Trophoblast cell (in vitro differentiated cells and primary cell): ENCODE measurements around the gene OPTN.

Source experiments
- DNase-seq, 2 donors: peaks; one replicate each; pipeline ENCODE4 v3.0.0-alpha.2; 2016
- H2AFZ ChIP-seq: 2 replicates; pipeline ENCODE4 v1.6.1; 2013; ENCODE audit warnings: low read length, moderate library complexity, mild to moderate bottlenecking; ENCODE audit not compliant: insufficient read depth, poor library complexity
- H2AK5ac ChIP-seq: 2 replicates; pipeline ENCODE4 v1.6.1; 2013; ENCODE audit warnings: mild to moderate bottlenecking, low read length
- H2BK120ac ChIP-seq: 2 replicates; pipeline ENCODE4 v1.6.1; 2013; ENCODE audit warnings: low read length, mild to moderate bottlenecking, moderate library complexity; ENCODE audit not compliant: insufficient read depth, poor library complexity
- H2BK12ac ChIP-seq: 2 replicates; pipeline ENCODE4 v1.6.1; 2013; ENCODE audit warnings: mild to moderate bottlenecking, low read length, moderate library complexity
- H2BK5ac ChIP-seq: 2 replicates; pipeline ENCODE4 v1.6.1; 2013; ENCODE audit warnings: low read length, low read depth, moderate library complexity, mild to moderate bottlenecking; ENCODE audit not compliant: poor library complexity
- H3K14ac ChIP-seq: 2 replicates; pipeline ENCODE4 v1.6.1; 2013; ENCODE audit warnings: mild to moderate bottlenecking, low read length
- H3K18ac ChIP-seq: 2 replicates; pipeline ENCODE4 v1.6.1; 2013; ENCODE audit warnings: mild to moderate bottlenecking, low read length
- H3K23ac ChIP-seq: 2 replicates; pipeline ENCODE4 v1.6.1; 2013; ENCODE audit warnings: low read length
- H3K27ac ChIP-seq: 2 replicates; pipeline ENCODE4 v1.5.1; 2013; ENCODE audit warnings: low read depth, mild to moderate bottlenecking, inconsistent platforms, low read length, moderate library complexity
- H3K27me3 ChIP-seq: 2 replicates; pipeline ENCODE4 v1.6.1; 2013; ENCODE audit warnings: inconsistent platforms, mild to moderate bottlenecking, low read length, moderate library complexity; ENCODE audit not compliant: insufficient read depth
- H3K36me3 ChIP-seq, 2 experiments: 1 replicate in 1 of 2; 2 replicates in 1 of 2; pipeline ENCODE4 v1.6.1; 2013; ENCODE audit warnings: low read length in 2 of 2, mild to moderate bottlenecking in 2 of 2, moderate library complexity in 1 of 2; ENCODE audit not compliant: insufficient read depth in 2 of 2, control insufficient read depth in 1 of 2
- H3K4ac ChIP-seq: 2 replicates; pipeline ENCODE4 v1.6.1; 2013; ENCODE audit warnings: low read depth, mild to moderate bottlenecking, low read length, moderate library complexity
- H3K4me1 ChIP-seq, 2 experiments: 1 replicate in 1 of 2; 2 replicates in 1 of 2; pipeline ENCODE4 v1.6.1; 2013; ENCODE audit warnings: low read length in 2 of 2, mild to moderate bottlenecking in 2 of 2, moderate library complexity in 1 of 2; ENCODE audit not compliant: insufficient read depth in 2 of 2, control insufficient read depth in 1 of 2
- H3K4me2 ChIP-seq: 2 replicates; pipeline ENCODE4 v1.6.1; 2013; ENCODE audit warnings: inconsistent platforms, mild to moderate bottlenecking, low read length, moderate library complexity
- H3K4me3 ChIP-seq: 2 replicates; pipeline ENCODE4 v1.5.1; 2013; ENCODE audit warnings: mild to moderate bottlenecking, low read depth, low read length, inconsistent platforms
- H3K79me1 ChIP-seq: one replicate; pipeline ENCODE4 v1.6.1; 2013; ENCODE audit warnings: low read length
- H3K79me2 ChIP-seq: 2 replicates; pipeline ENCODE4 v1.6.1; 2013; ENCODE audit warnings: low read length, mild to moderate bottlenecking; ENCODE audit not compliant: control insufficient read depth, insufficient read depth, poor library complexity
- H3K9ac ChIP-seq: 2 replicates; pipeline ENCODE4 v1.6.1; 2013; ENCODE audit warnings: mild to moderate bottlenecking, low read length
- H3K9me3 ChIP-seq: 2 replicates; pipeline ENCODE4 v1.6.1; 2013; ENCODE audit warnings: low read depth, mild to moderate bottlenecking, control low read depth, inconsistent platforms, low read length; ENCODE audit not compliant: insufficient read depth
- H4K12ac ChIP-seq: 2 replicates; pipeline ENCODE4 v1.6.1; 2013; ENCODE audit warnings: low read depth, mild to moderate bottlenecking, low read length, moderate library complexity
- H4K8ac ChIP-seq: 2 replicates; pipeline ENCODE4 v1.6.1; 2013; ENCODE audit warnings: low read depth, mild to moderate bottlenecking, low read length, moderate library complexity
- H4K91ac ChIP-seq: one replicate; pipeline ENCODE4 v1.6.1; 2013; ENCODE audit warnings: low read depth, mild to moderate bottlenecking, low read length, moderate library complexity
- WGBS: extraction: QIAGEN DNeasy Blood & Tissue Kit; methylation state at CpG from one replicate; pipeline ENCODE4 v1.1.7; 2013; ENCODE audit warnings: missing lambda C conversion rate; ENCODE audit not compliant: insufficient read length, insufficient coverage; ENCODE audit errors: extremely low coverage; 5-methylcytosine and 5-hydroxymethylcytosine counted together

OPTN gene

GRCh38 chr10:13105184-13105583, 5.2 kb downstream of the OPTN start:
- peaks cover 10 to 16% of the 10 kb centered on the region in 2 experiments for H3K36me3 ChIP-seq
- no peak overlapping the region for H4K8ac ChIP-seq
- H2BK12ac ChIP-seq, result no peak overlapping the region
- H4K12ac ChIP-seq, result no peak overlapping the region
- H3K4me2 ChIP-seq, result no peak overlapping the region
- peaks cover 10% of the 10 kb centered on the region for H3K79me1 ChIP-seq
- no peak overlapping the region for H3K27ac ChIP-seq
- H3K18ac ChIP-seq, result no peak overlapping the region
- H3K79me2 ChIP-seq, result peaks cover 7% of the 10 kb centered on the region
- H2BK120ac ChIP-seq, result no peak overlapping the region
- H3K14ac ChIP-seq, result no peak overlapping the region
- no peak overlapping the region for H3K23ac ChIP-seq
- no peak overlapping the region for H4K91ac ChIP-seq
- H3K4ac ChIP-seq, result no peak overlapping the region
- H2AFZ ChIP-seq, result no peak overlapping the region
- no peaks in the 10 kb centered on the region for H3K9me3 ChIP-seq
- no peak overlapping the region for H2AK5ac ChIP-seq
- no CpG with 5 or more reads among the region's 4 CpGs for WGBS
- no peak overlapping the region for H3K4me3 ChIP-seq
- H3K27me3 ChIP-seq, result no peaks in the 10 kb centered on the region
- H3K4me1 ChIP-seq, result peaks cover 3 to 18% of the 10 kb centered on the region in 2 experiments
- no peak for DNase-seq
- no peak overlapping the region for H2BK5ac ChIP-seq
- H3K9ac ChIP-seq, result no peak overlapping the region

DNA sequence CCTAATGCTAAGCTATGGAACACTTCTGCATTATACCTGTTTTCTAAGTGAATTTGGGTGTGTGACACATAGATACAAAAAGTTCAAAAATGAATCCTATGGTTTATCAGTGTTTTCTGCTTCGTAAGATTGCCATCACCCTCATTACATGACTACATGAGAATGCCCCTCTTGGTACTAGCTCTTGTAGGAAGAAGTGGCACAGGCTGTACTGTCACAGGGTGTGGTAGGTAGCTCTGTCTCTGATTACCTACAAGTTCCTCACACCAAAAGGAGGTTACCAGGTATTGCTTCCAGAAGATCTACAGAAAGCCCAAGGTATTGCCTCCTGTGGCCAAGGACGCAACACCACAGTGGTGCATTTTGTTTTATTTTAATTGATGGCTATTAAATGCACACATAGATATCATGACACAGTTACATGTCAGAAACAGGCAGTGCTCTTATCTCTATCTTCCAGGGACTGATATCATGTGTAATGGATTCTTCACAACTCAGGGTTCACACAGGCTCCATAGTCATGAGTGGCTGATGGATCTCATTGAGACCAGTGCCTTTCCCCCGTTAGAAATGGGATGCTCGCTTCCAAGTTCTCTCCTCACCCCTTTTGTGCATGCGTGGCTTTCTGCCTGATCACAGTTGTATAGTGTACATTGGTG, 6.6 kb downstream of the OPTN start:
- H4K8ac ChIP-seq, result no peak overlapping the region
- H2BK12ac ChIP-seq, result no peak overlapping the region
- peaks cover 5 to 13% of the 10 kb centered on the region in 2 experiments for H3K4me1 ChIP-seq

DNA sequence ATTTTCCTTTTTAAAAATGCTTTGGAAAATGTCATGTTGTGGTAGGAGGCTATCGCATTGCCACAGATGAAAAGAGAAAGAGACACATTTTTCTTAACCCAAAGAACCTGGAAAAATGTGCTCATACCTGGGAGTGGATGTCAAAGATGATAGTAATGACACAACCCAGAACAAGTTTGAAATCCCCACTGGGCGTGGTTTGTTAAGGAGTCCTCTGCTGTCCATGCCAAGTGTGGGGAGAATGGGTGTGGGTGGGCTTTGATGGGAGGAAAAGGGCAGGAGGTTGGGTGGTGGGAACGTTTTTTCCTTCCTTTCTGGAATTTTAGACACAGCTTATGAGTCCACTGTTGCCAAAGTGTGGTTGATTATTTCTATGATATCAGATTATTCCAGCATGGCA, 10.9 kb downstream of the OPTN start:
- DNase-seq, result peak in 1 of 2 donors; percentile 8

More for the DNA sequence above, 6.6 kb downstream of the OPTN start:
- no peak overlapping the region for H3K14ac ChIP-seq
- H3K27ac ChIP-seq, result no peak overlapping the region
- no peak overlapping the region for H3K23ac ChIP-seq
- H4K91ac ChIP-seq, result no peak overlapping the region
- no peaks in the 10 kb centered on the region for H3K27me3 ChIP-seq
- no peaks in the 10 kb centered on the region for H3K9me3 ChIP-seq
- no peak overlapping the region for H3K4ac ChIP-seq
- H2AK5ac ChIP-seq, result no peak overlapping the region
- H3K36me3 ChIP-seq, result peaks cover 12 to 16% of the 10 kb centered on the region in 2 experiments
- no peak overlapping the region for H2AFZ ChIP-seq
- no peak for DNase-seq
- H4K12ac ChIP-seq, result no peak overlapping the region
- H3K4me3 ChIP-seq, result no peak overlapping the region
- WGBS, result no CpG with 5 or more reads among the region's 5 CpGs
- no peak overlapping the region for H3K9ac ChIP-seq
- H2BK5ac ChIP-seq, result no peak overlapping the region
- H3K4me2 ChIP-seq, result no peak overlapping the region
- H2BK120ac ChIP-seq, result no peak overlapping the region
- H3K79me2 ChIP-seq, result peaks cover 2% of the 10 kb centered on the region
- peaks cover 4% of the 10 kb centered on the region for H3K79me1 ChIP-seq
- no peak overlapping the region for H3K18ac ChIP-seq

GRCh38 chr10:13113544-13113943, 13.6 kb downstream of the OPTN start:
- no peak overlapping the region for H3K14ac ChIP-seq
- DNase-seq, result no peak
- no peak overlapping the region for H3K18ac ChIP-seq
- H3K79me1 ChIP-seq, result peaks cover 6% of the 10 kb centered on the region
- no peak overlapping the region for H2BK120ac ChIP-seq
- no peaks in the 10 kb centered on the region for H3K9me3 ChIP-seq
- H2AFZ ChIP-seq, result no peak overlapping the region
- H2AK5ac ChIP-seq, result no peak overlapping the region
- no peak overlapping the region for H4K12ac ChIP-seq
- no peak overlapping the region for H2BK12ac ChIP-seq
- H3K27me3 ChIP-seq, result no peaks in the 10 kb centered on the region
- H3K27ac ChIP-seq, result no peak overlapping the region
- H3K9ac ChIP-seq, result no peak overlapping the region
- no peak overlapping the region for H2BK5ac ChIP-seq
- H3K4me1 ChIP-seq, result peaks cover 7 to 10% of the 10 kb centered on the region in 2 experiments
- H3K4me3 ChIP-seq, result no peak overlapping the region
- H4K8ac ChIP-seq, result no peak overlapping the region
- WGBS, result no CpG with 5 or more reads among the region's 6 CpGs
- no peak overlapping the region for H3K4ac ChIP-seq
- no peak overlapping the region for H3K23ac ChIP-seq
- no peak overlapping the region for H4K91ac ChIP-seq
- H3K79me2 ChIP-seq, result peaks cover 2% of the 10 kb centered on the region
- H3K4me2 ChIP-seq, result no peak overlapping the region
- peaks cover 33 to 36% of the 10 kb centered on the region in 2 experiments for H3K36me3 ChIP-seq

More for the DNA sequence above, 10.9 kb downstream of the OPTN start:
- Histone ChIP-seq H3K18ac (no peak overlapping the region), H4K8ac (no peak overlapping the region), H2AK5ac (no peak overlapping the region), H3K23ac (no peak overlapping the region), H2BK120ac (no peak overlapping the region), H3K36me3 (peaks cover 25 to 27% of the 10 kb centered on the region in 2 experiments), H3K9me3 (no peaks in the 10 kb centered on the region), H3K9ac (no peak overlapping the region), H4K91ac (no peak overlapping the region), H3K27ac (peak overlapping the region; percentile 10), H3K79me2 (peaks cover 2% of the 10 kb centered on the region), H4K12ac (no peak overlapping the region), H2AFZ (no peak overlapping the region), H3K14ac (no peak overlapping the region), H3K4ac (no peak overlapping the region), H3K4me2 (no peak overlapping the region), H3K27me3 (no peaks in the 10 kb centered on the region), H2BK12ac (no peak overlapping the region), H3K4me1 (peaks cover 7 to 13% of the 10 kb centered on the region in 2 experiments), H3K79me1 (peaks cover 6% of the 10 kb centered on the region), H2BK5ac (no peak overlapping the region), H3K4me3 (no peak overlapping the region)
- WGBS, result no CpG with 5 or more reads among the region's 3 CpGs
